Activated T-cell treated with anti-CD3 and anti-CD28 coated beads, Interleukin-2, amount 50 U/mL, for 72 hours (primary cell): ENCODE measurements around the gene SYT15. TPM values are rescaled to one million over a fixed set of nuclear protein-coding genes. Genes with fewer than 3 reads are reported as not detected.
"Not testable (repeated sequence)": the region's sequence is repeated elsewhere in the genome, so short reads cannot be mapped to it uniquely, and the experiment has no call there.

Experiments
- ATAC-seq, 2 donors: fragments of 150-1000 bp; cut with Tn5 transposase; replicated peaks in 1 of 2; 2 replicates each; pipeline ENCODE4 v1.10.0; 2021; ENCODE audit warnings: moderate library complexity in 2 of 2, mild to moderate bottlenecking in 1 of 2
- DNase-seq, 2 donors: peaks; one replicate each; pipeline ENCODE4 v3.0.0; 2021 to 2022; ENCODE audit warnings: mixed read lengths in 1 of 2
- H3K27ac Mint-ChIP-seq: one replicate; pipeline ENCODE4 v1.8.0; 2022; ENCODE audit warnings: mild to moderate bottlenecking, moderate library complexity, mixed read lengths
- H3K27me3 Mint-ChIP-seq: one replicate; pipeline ENCODE4 v1.8.0; 2022; ENCODE audit warnings: low read depth, mixed read lengths
- H3K36me3 Mint-ChIP-seq, 2 donors: one replicate each; pipeline ENCODE4 v1.8.0; 2022; ENCODE audit warnings: mixed read lengths in 2 of 2, mild to moderate bottlenecking in 1 of 2; ENCODE audit not compliant: insufficient read depth in 2 of 2
- H3K4me1 Mint-ChIP-seq: one replicate; pipeline ENCODE4 v1.8.0; 2022; ENCODE audit warnings: low read depth, mixed read lengths
- H3K4me3 Mint-ChIP-seq, 2 donors: one replicate each; pipeline ENCODE4 v1.8.0; 2022; ENCODE audit warnings: mild to moderate bottlenecking in 2 of 2, mixed read lengths in 2 of 2, moderate library complexity in 2 of 2
- H3K9me3 Mint-ChIP-seq, 2 donors: one replicate each; pipeline ENCODE4 v1.8.0; 2022; ENCODE audit warnings: mixed read lengths in 2 of 2
- total RNA-seq, 2 donors: library from RNA; stranded (reverse); gene quantifications; one replicate each; pipeline ENCODE4 v1.2.3, GENCODE V29; 2022

The SYT15 gene
- total RNA-seq, 2 donors from 2014 or later, result 1.6 TPM; not detected in 1

DNA sequence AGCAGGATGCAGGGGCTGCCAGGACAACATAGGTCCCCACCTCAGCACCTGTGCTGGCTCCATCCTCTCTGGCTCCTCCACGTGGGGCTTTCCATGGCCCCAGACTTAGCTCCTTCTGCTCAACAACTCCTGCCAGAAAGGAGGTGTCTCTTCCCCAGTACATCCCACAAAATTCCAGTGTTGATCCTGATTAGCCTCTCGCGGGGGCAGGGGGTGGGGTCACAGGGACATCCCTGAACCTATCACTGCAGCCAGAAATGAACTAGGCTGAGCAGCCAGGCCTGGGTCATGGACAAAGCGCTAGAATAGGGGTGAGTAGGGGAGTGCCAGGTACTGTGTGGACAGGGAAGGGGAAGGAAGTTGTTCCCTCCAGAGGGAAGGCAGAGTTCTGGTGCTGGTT is 5.0 kb upstream of the SYT15 start:
- not testable (repeated sequence) for H3K36me3 Mint-ChIP-seq, H3K9me3 Mint-ChIP-seq, ATAC-seq, H3K27ac Mint-ChIP-seq, H3K4me3 Mint-ChIP-seq, DNase-seq, H3K4me1 Mint-ChIP-seq, H3K27me3 Mint-ChIP-seq

DNA sequence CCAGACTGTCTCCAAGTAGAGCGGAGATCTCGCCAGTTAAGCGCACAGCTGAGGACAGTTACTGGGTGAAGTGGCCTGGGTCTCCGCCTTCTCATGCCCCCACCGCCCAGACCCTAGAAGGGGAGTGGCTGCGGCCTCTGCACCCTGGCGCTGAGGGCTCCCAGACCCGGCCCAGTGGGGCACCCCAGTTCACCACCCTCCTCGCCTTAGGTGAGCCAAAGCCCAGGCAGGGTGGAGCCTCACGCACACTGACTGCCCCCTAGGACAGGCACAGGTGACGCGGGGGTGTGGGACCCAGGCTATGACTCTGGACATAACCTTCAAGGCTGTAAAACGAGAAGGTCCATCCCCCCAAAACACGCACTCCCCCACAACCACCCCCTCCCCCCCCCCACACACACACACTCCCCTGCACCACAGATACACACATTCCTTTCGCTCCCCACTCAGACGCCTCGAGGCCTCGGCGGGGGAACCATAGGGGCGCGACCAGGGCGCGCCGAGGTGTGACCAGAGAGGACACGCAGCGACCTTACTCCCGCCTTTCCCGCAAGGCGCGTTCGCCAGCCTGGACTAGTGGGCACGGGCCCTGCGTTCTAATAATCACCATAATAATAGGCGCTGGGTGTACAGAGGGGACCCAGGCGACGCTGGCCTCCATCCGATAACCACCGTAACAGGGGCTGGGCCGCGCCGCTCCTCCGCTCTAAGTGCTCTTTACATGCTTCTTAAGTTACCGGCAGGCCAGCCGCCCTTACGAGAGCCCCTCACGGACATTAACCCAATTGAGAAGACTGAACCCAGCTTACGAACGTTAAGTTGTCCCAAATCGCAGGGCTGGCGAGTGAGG is 1.1 kb upstream of the SYT15 start:
- H3K4me3 Mint-ChIP-seq, H3K27ac Mint-ChIP-seq, H3K27me3 Mint-ChIP-seq, H3K9me3 Mint-ChIP-seq, ATAC-seq, DNase-seq, H3K36me3 Mint-ChIP-seq, H3K4me1 Mint-ChIP-seq: not testable (repeated sequence)

DNA sequence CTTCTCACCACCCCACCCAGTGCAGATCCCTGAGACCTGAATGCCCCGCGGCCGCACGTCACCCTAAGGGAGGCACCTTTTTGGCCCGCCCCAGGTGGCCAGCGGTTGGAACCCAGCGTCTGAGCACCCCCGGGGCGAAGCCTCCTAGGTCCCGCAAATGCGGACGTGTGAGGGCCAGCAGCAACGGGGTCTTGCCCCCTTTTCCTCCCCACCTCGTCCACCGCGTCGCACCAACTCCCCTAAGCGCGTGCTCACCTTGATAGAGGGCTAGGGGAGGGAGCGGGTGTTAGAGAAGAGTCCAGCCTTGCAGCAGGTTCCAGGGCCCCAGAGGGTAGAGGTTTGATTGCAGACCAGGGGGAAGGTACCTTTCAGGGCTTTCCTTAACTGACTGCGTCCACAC is 450 bp downstream of the SYT15 start:
- H3K4me1 Mint-ChIP-seq, ATAC-seq, H3K27ac Mint-ChIP-seq, H3K36me3 Mint-ChIP-seq, H3K27me3 Mint-ChIP-seq, DNase-seq, H3K4me3 Mint-ChIP-seq, H3K9me3 Mint-ChIP-seq: not testable (repeated sequence)

DNA sequence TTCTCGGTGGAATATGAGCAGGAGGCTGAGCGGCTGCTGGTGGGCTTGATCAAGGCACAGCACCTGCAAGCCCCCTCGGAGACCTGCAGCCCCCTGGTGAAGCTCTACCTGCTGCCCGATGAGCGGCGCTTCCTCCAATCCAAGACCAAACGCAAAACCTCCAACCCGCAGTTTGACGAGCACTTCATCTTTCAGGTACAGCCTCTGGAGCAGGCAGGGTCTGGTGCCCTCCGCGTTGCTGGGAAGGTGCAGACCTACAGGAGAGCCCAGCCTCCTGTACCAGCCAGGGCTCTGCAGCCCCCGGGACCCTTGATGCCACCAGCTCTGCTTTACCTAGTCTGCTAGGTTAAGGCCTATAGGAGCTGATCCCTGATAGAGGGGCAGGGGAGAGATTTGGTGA is 3.1 kb downstream of the SYT15 start:
- H3K36me3 Mint-ChIP-seq, H3K27me3 Mint-ChIP-seq, ATAC-seq, DNase-seq, H3K4me3 Mint-ChIP-seq, H3K9me3 Mint-ChIP-seq, H3K27ac Mint-ChIP-seq, H3K4me1 Mint-ChIP-seq: not testable (repeated sequence)

DNA sequence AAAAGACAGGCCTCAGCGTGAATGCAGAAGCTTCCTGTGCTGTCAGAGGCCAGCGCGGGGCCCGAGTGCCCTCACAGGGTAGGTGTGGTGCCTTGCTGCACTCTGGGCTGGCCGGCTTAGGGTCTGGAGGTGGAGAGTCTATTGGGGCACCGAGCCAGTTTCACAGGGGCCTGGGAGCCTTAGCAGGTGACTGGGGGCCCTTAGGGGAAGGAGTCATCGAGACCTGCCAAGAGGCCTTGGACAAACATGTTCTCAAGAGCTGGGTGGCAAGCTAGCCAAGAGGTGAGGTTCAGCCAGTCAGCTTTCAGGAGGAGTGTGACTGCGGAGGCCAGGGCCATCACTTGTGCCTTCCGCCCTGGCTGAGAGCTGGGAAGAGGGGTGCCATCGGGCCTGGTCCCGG is 3.6 kb downstream of the SYT15 start:
- not testable (repeated sequence) for ATAC-seq, H3K9me3 Mint-ChIP-seq, H3K4me3 Mint-ChIP-seq, H3K27ac Mint-ChIP-seq, H3K4me1 Mint-ChIP-seq, H3K27me3 Mint-ChIP-seq, DNase-seq, H3K36me3 Mint-ChIP-seq

DNA sequence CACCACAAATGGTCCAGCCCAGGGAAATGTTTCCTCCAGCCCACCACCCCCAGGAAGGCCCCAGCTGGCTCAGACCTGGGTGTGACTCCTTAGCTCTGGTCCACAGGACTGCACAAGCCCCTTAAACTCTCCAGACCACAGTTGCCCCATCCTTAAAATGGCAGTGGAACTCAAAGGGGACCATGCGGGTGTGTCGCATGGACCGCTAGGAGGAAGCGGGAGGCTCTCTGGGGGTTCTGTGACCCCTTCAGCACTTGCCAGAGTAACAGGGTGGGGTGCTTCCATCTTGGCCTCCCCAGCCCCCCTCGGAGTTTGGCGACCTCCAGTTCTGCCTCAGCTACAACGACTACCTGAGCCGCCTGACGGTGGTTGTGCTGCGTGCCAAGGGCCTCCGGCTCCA is 5.3 kb downstream of the SYT15 start:
- not testable (repeated sequence) for H3K4me1 Mint-ChIP-seq, H3K27ac Mint-ChIP-seq, H3K9me3 Mint-ChIP-seq, H3K36me3 Mint-ChIP-seq, DNase-seq, H3K4me3 Mint-ChIP-seq, ATAC-seq, H3K27me3 Mint-ChIP-seq

- not testable (repeated sequence) for H3K4me1 Mint-ChIP-seq
These were observed 6.3 kb downstream of the SYT15 start for GRCh38 chr10:46585246-46585645.

GRCh38 chr10:46587546-46587945 is 8.6 kb downstream of the SYT15 start:
- not testable (repeated sequence) for H3K27ac Mint-ChIP-seq, ATAC-seq

More at GRCh38 chr10:46585246-46585645, 6.3 kb downstream of the SYT15 start:
- DNase-seq, ATAC-seq, H3K27ac Mint-ChIP-seq, H3K27me3 Mint-ChIP-seq, H3K4me3 Mint-ChIP-seq, H3K9me3 Mint-ChIP-seq, H3K36me3 Mint-ChIP-seq: not testable (repeated sequence)

DNA sequence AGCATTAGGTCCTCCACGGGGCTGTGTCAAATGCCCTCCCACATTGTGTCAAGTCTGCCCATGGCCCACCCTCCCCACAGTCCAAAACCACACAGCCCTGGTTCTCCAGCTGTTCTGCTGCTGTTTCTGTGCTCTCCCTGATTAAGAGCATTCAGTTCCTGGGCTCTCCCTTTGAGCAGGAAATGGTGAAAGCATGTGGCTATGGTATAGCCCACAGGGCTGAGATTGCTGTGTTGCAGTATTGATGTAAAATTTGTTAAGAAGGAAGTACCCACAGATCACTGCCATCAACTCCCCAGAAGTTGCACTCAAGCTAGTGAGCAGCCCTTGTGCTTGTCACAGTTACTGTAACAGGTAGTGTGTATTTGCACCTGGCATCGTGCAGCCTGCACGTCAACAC is 9.3 kb downstream of the SYT15 start:
- H3K9me3 Mint-ChIP-seq, DNase-seq, H3K27ac Mint-ChIP-seq, H3K4me3 Mint-ChIP-seq, H3K36me3 Mint-ChIP-seq, H3K4me1 Mint-ChIP-seq, H3K27me3 Mint-ChIP-seq: not testable (repeated sequence)
- ATAC-seq, result peak; percentile 63 to 72

More at GRCh38 chr10:46587546-46587945, 8.6 kb downstream of the SYT15 start:
- not testable (repeated sequence) for H3K36me3 Mint-ChIP-seq, H3K4me1 Mint-ChIP-seq, DNase-seq, H3K9me3 Mint-ChIP-seq, H3K4me3 Mint-ChIP-seq, H3K27me3 Mint-ChIP-seq

GRCh38 chr10:46589589-46589988 is 10.7 kb downstream of the SYT15 start:
- not testable (repeated sequence) for H3K27me3 Mint-ChIP-seq, ATAC-seq, H3K4me3 Mint-ChIP-seq, H3K27ac Mint-ChIP-seq, H3K9me3 Mint-ChIP-seq, H3K36me3 Mint-ChIP-seq, DNase-seq, H3K4me1 Mint-ChIP-seq

DNA sequence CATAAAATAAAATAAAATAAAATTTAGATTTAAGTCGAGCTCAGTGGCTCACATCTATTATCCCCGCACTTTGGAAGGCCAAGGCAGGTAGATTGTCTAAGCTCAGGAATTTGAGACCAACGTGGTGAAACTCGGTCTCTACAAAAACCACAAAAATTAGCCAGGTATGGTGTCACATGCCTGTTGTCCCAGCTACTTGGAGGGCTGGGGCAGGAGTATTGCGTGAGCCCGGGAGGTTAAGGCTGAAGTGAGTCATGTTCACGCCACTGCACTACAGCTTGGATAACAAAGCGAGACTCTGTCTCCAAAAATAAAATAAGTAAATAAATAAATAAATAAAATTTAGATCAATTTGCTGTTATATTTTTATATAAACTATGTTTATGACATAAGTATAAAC is 12.1 kb downstream of the SYT15 start:
- not testable (repeated sequence) for H3K4me1 Mint-ChIP-seq, H3K27ac Mint-ChIP-seq, H3K4me3 Mint-ChIP-seq, ATAC-seq, H3K9me3 Mint-ChIP-seq, H3K36me3 Mint-ChIP-seq, H3K27me3 Mint-ChIP-seq, DNase-seq

GRCh38 chr10:46593307-46593706 is 14.4 kb downstream of the SYT15 start:
- not testable (repeated sequence) for H3K27ac Mint-ChIP-seq, H3K9me3 Mint-ChIP-seq, H3K4me1 Mint-ChIP-seq, DNase-seq, H3K27me3 Mint-ChIP-seq, H3K4me3 Mint-ChIP-seq, ATAC-seq, H3K36me3 Mint-ChIP-seq

DNA sequence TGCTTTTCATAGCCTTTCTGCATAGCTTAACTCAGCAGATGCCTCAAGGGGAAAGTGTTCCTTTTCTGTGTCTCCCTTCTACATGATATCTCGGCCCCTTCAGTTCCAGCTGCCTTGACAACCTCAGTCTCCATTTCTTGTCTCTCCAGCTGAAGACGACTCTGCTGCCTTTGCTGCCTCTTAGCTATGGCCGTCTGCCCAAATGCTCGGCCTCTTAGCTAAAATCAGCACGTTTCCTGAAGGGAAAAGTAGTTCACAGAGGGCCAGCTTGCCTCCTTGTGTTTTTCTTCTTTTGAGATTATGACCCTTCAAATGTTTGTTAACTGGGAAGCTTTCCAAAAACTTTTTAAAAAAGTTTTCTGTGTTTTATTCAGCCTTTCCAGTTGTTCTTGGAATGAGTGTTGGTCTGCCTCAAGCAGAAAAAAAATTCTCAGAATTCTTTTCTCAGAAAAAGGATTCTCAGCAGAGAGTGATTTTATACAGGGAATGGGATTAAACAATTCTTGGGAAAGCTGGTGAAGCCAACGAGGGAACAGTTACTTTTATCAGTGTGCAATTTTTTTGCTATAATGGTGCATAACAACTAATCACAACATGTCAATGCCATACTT is 15.6 kb downstream of the SYT15 start:
- not testable (repeated sequence) for H3K9me3 Mint-ChIP-seq, ATAC-seq, H3K27me3 Mint-ChIP-seq, H3K4me1 Mint-ChIP-seq, H3K27ac Mint-ChIP-seq, DNase-seq, H3K36me3 Mint-ChIP-seq, H3K4me3 Mint-ChIP-seq

- not testable (repeated sequence) for DNase-seq, H3K9me3 Mint-ChIP-seq, H3K27me3 Mint-ChIP-seq, ATAC-seq, H3K4me3 Mint-ChIP-seq, H3K27ac Mint-ChIP-seq, H3K4me1 Mint-ChIP-seq, H3K36me3 Mint-ChIP-seq
These were observed 17.6 kb downstream of the SYT15 start for GRCh38 chr10:46596570-46596969.
